ENCODE results near the gene PNPLA7.

Gene PNPLA7

GRCh38 chr9:137504432-137504777, 45.8 kb downstream of the PNPLA7 start (continued):
- TF ChIP-seq ZIC2 (tag by site-specific recombination; IDR thresholded peaks at IDR 0.05) = peak; percentile 69

GRCh38 chr9:137502008-137502911, 47.9 kb downstream of the PNPLA7 start:
- CTCF ChIA-PET = no interaction called here
- H3K4me3 ChIP-seq (ENCODE audit: low read depth, low read length) = no peak overlapping the region

More at GRCh38 chr9:137502008-137502911, 47.9 kb downstream of the PNPLA7 start:
- H3K36me3 ChIP-seq (ENCODE audit: control insufficient read depth in 2 of 2, insufficient read depth in 1 of 2, low read length in 2 of 2) = no peaks in the 10 kb centered on the region
- no peak overlapping the region for H3K27ac ChIP-seq (ENCODE audit: extremely low read depth, low read depth, low read length)
- H3K4me1 ChIP-seq (ENCODE audit: control insufficient read depth, insufficient read depth, low read length) = no peaks in the 10 kb centered on the region
- TF ChIP-seq KLF1 (tag by site-specific recombination; IDR thresholded peaks at IDR 0.05) = peak; percentile 42; the same call in 1 of the 2 replicates
- TF ChIP-seq PRDM1 (tag by site-specific recombination; IDR thresholded peaks at IDR 0.05) = 0 out of 2 replicates have a peak, but pooled peaks have one; percentile 50
- TF ChIP-seq GLIS1 (tag by site-specific recombination; IDR thresholded peaks at IDR 0.05) = peak; percentile 75
- TF ChIP-seq HIC1 (tag by site-specific recombination; IDR thresholded peaks at IDR 0.05) = 0 out of 2 replicates have a peak, but pooled peaks have one; percentile 43
- no peak for TF ChIP-seq BCL11B (tag by site-specific recombination; IDR thresholded peaks at IDR 0.05; ENCODE audit: low read depth)
- TF ChIP-seq PRDM10 (tag by site-specific recombination; IDR thresholded peaks at IDR 0.05) = peak; percentile 98
- no peak for TF ChIP-seq ZNF624 (tag by site-specific recombination; IDR thresholded peaks at IDR 0.05)
- TF ChIP-seq PBX3 (CRISPR knock-in tag; IDR thresholded peaks at IDR 0.05) = no peak
- TF ChIP-seq ATF2 (tag by site-specific recombination; IDR thresholded peaks at IDR 0.05; ENCODE audit: low read depth) = 0 out of 2 replicates have a peak, but pooled peaks have one; percentile 34
- 0 out of 2 replicates have a peak, but pooled peaks have one; percentile 37 for TF ChIP-seq GLIS2 (tag by site-specific recombination; IDR thresholded peaks at IDR 0.05)
- POLR2A ChIA-PET = interaction anchor here (1.9 kb wide), 1 partner anchor 43 kb away, joined by 8 read pairs; the partner anchor contains the start of gene NSMF
- H3K9me3 ChIP-seq (ENCODE audit: control insufficient read depth, insufficient read depth, low read depth, low read length) = no peaks in the 10 kb centered on the region

All from HEK293 (cell line).